Adrenal gland (tissue), 12 donors: Measurements from ENCODE around the gene CSNK2A3. TPM values are rescaled to one million over a fixed set of nuclear protein-coding genes. Genes with fewer than 3 reads are reported as not detected.

Experiments
- DNase-seq, 7 donors: peaks; one replicate each; pipeline ENCODE4 v3.0.0-alpha.2; 2019 to 2020
- H3K27ac ChIP-seq, 5 donors: fragments of 200-600 bp; sonication (generic) in 4 of 5; 1 replicate in 3 of 5; 2 replicates in 2 of 5; pipeline versions ENCODE4 v1.5.1 to v1.8.0; 2016 to 2020; ENCODE audit warnings: mild to moderate bottlenecking in 1 of 5
- H3K27me3 ChIP-seq: fragments of 200-600 bp; 2 replicates; pipeline ENCODE4 v1.8.0; 2021
- H3K36me3 ChIP-seq, 2 donors: fragments of 200-600 bp; replicated peaks in 1 of 2; 1 replicate in 1 of 2; 2 replicates in 1 of 2; pipeline versions ENCODE4 v1.5.1 to v1.8.0; 2018 to 2022
- H3K4me1 ChIP-seq, 2 donors: fragments of 200-600 bp; replicated peaks in 1 of 2; 1 replicate in 1 of 2; 2 replicates in 1 of 2; pipeline versions ENCODE4 v1.5.1 to v1.8.0; 2018 to 2021
- H3K4me3 ChIP-seq, 4 donors: fragments of 200-600 bp; sonication (generic) in 3 of 4; one replicate each; pipeline ENCODE4 v1.5.1; 2016 to 2018
- H3K9me3 ChIP-seq, 3 donors: fragments of 200-600 bp; sonication (generic) in 1 of 3; replicated peaks in 1 of 3; 1 replicate in 2 of 3; 2 replicates in 1 of 3; pipeline versions ENCODE4 v1.5.1 to v1.8.0; 2016 to 2021
- CTCF ChIP-seq, 6 experiments: fragments of 450-650 bp in 4 of 6; fragments of 200-600 bp in 2 of 6; sonication (generic) in 1 of 6; IDR thresholded peaks; 1 replicate in 5 of 6; 2 replicates in 1 of 6; pipeline versions ENCODE4 v1.5.1 to v1.8.0; 2016 to 2021; ENCODE audit warnings: antibody characterized with exemption in 6 of 6, mild to moderate bottlenecking in 2 of 6, moderate library complexity in 1 of 6
- POLR2A ChIP-seq, 2 donors: fragments of 450-650 bp; IDR thresholded peaks; one replicate each; pipeline ENCODE4 v1.6.1; 2017; ENCODE audit warnings: antibody characterized with exemption in 2 of 2, mild to moderate bottlenecking in 2 of 2, moderate library complexity in 1 of 2
- WGBS, 4 donors: extraction: QIAGEN DNeasy Blood & Tissue Kit in 2 of 4; methylation state at CpG; one replicate each; pipeline versions ENCODE4 v1.1.5 to v1.1.7; 2013 to 2017; 5-methylcytosine and 5-hydroxymethylcytosine counted together
- intact Hi-C, 2 donors: fragments of 100-400 bp; cut with DNase I; formaldehyde crosslinking; loops; one replicate each; pipeline versions ENCODE4 v1.14.1 to v1.15.0; 2022 to 2023
- polyA plus RNA-seq, 3 donors: library from polyadenylated mRNA; stranded (reverse); fragments of 200-250 nt in 2 of 3; fragments of 350-450 nt in 1 of 3; fragmentation: Illumina TruSeq in 1 of 3; extraction: RNeasy Lipid Tissue Mini Kit (QIAGEN cat#74804) in 1 of 3; gene quantifications; one replicate each; pipeline ENCODE4 v1.2.3, GENCODE V29; 2013 to 2014
- total RNA-seq, 9 donors: library from RNA; depleted of rRNA in 4 of 9; stranded (reverse); fragments of >200 nt in 4 of 9; fragments of 120-200 nt in 1 of 9; fragmentation: NEBNext Ultra II Directional in 1 of 9; extraction: Animal tissue kit (Norgen Biotek cat#: 25700) in 1 of 9; gene quantifications; one replicate each; pipeline versions ENCODE4 v1.1.0 to v1.2.4, GENCODE V29; 2013 to 2023
- donor health status: healthy with polysubstance abuse.
- donor health status: Bipolar disorder and iron deficiency.
- donor health status: DM: yes; HTN: yes; CAD: no.
- donor health status: DM: no; HTN: no; CAD: no.
- donor health status: DM: no; HTN: no; CAD: no.
- donor health status: DM: yes; HTN: yes; CAD: no.

The CSNK2A3 gene
- total and polyA plus RNA-seq, 12 donors: 0.07 to 2.7 (median 0.54) TPM; not detected in 1

GRCh38 chr11:11383995-11384394 is 30.9 kb upstream of the CSNK2A3 start:
- TF ChIP-seq CTCF (IDR thresholded peaks at IDR 0.05) (no peak), POLR2A (IDR thresholded peaks at IDR 0.05) (no peak)
- Histone ChIP-seq H3K27ac (no peak overlapping the region), H3K4me3 (no peak overlapping the region), H3K27me3 (no peaks in the 10 kb centered on the region), H3K4me1 (peaks cover 0 to 8% of the 10 kb centered on the region in 2 donors), H3K9me3 (no peaks in the 10 kb centered on the region), H3K36me3 (no peaks in the 10 kb centered on the region)
- no peak for DNase-seq
- intact Hi-C loops: loop anchor here in 1 of 2 donors (10.0 kb wide), 1 partner anchor 401 kb away; no protein-coding TSS in a partner anchor
- WGBS, 4 donors: 94 to 100% (median 97%) methylated on average over 2 of the region's 2 CpGs

- 72 to 78% (median 77%) methylated on average over 7 of the region's 7 CpGs for WGBS, 4 donors
- Histone ChIP-seq H3K36me3 (no peaks in the 10 kb centered on the region), H3K4me1 (peaks cover 0 to 8% of the 10 kb centered on the region in 2 donors), H3K27me3 (no peaks in the 10 kb centered on the region), H3K27ac (no peak overlapping the region), H3K9me3 (no peaks in the 10 kb centered on the region), H3K4me3 (no peak overlapping the region)
- TF ChIP-seq POLR2A (IDR thresholded peaks at IDR 0.05) (no peak), CTCF (IDR thresholded peaks at IDR 0.05) (no peak)
- no peak for DNase-seq
- intact Hi-C loops: loop anchor here in 1 of 2 donors (10.0 kb wide), 1 partner anchor 402 kb away; no protein-coding TSS in a partner anchor
Observed at GRCh38 chr11:11382858-11383532, 29.9 kb upstream of the CSNK2A3 start.

GRCh38 chr11:11381471-11382105 is 28.5 kb upstream of the CSNK2A3 start:
- intact Hi-C loops: loop anchor here in 1 of 2 donors (10.0 kb wide), 1 partner anchor 403 kb away; no protein-coding TSS in a partner anchor
- no peaks in the 10 kb centered on the region for H3K36me3 ChIP-seq
- no peak for TF ChIP-seq POLR2A (IDR thresholded peaks at IDR 0.05)
- TF ChIP-seq CTCF (IDR thresholded peaks at IDR 0.05): no peak
- 85 to 93% (median 89%) methylated on average over 5 to 6 of the region's 6 CpGs for WGBS, 4 donors
- peaks cover 0 to 8% of the 10 kb centered on the region in 2 donors for H3K4me1 ChIP-seq
- no peak for DNase-seq
- H3K27ac ChIP-seq: no peak overlapping the region
- H3K27me3 ChIP-seq: no peaks in the 10 kb centered on the region
- no peaks in the 10 kb centered on the region for H3K9me3 ChIP-seq
- no peak overlapping the region for H3K4me3 ChIP-seq

- Histone ChIP-seq H3K9me3 (no peaks in the 10 kb centered on the region), H3K27me3 (no peaks in the 10 kb centered on the region), H3K4me1 (peaks cover 0 to 8% of the 10 kb centered on the region in 2 donors), H3K4me3 (no peak overlapping the region), H3K36me3 (no peaks in the 10 kb centered on the region), H3K27ac (no peak overlapping the region)
- peak in 4 of 7 donors; percentile 32 to 60 (median 52) for DNase-seq
- intact Hi-C loops: loop anchor here in 1 of 2 donors (10.0 kb wide), 1 partner anchor 404 kb away; no protein-coding TSS in a partner anchor
- 21 to 40% (median 31%) methylated on average over 2 to 3 of the region's 3 CpGs for WGBS, 4 donors
- TF ChIP-seq CTCF (IDR thresholded peaks at IDR 0.05) (peak in 1 of 6 experiments; percentile 4), POLR2A (IDR thresholded peaks at IDR 0.05) (no peak)
Observed at GRCh38 chr11:11380883-11381282, 27.8 kb upstream of the CSNK2A3 start.
